Sigmoid colon (tissue), 7 donors: ENCODE data around the gene FRRS1L. TPM values are rescaled to one million over a fixed set of nuclear protein-coding genes. Genes with fewer than 3 reads are reported as not detected.

Source experiments
- DNase-seq: peaks from one replicate; pipeline ENCODE4 v3.0.0-alpha.2; 2019
- H3K27ac ChIP-seq, 4 donors: fragments of 200-600 bp; sonication (generic); one replicate each; pipeline ENCODE4 v1.5.1; 2016 to 2019; ENCODE audit warnings: mild to moderate bottlenecking in 1 of 4
- H3K27me3 ChIP-seq, 3 donors: fragments of 200-600 bp; sonication (generic); one replicate each; pipeline ENCODE4 v1.5.1; 2019; ENCODE audit warnings: mild to moderate bottlenecking in 1 of 3
- H3K36me3 ChIP-seq, 4 donors: fragments of 200-600 bp; sonication (generic); one replicate each; pipeline ENCODE4 v1.5.1; 2016 to 2019
- H3K4me1 ChIP-seq, 4 donors: fragments of 200-600 bp; sonication (generic); one replicate each; pipeline ENCODE4 v1.5.1; 2017 to 2019
- H3K4me3 ChIP-seq, 4 donors: fragments of 200-600 bp; sonication (generic); one replicate each; pipeline ENCODE4 v1.5.1; 2017 to 2019; ENCODE audit warnings: mild to moderate bottlenecking in 2 of 4, moderate library complexity in 1 of 4
- H3K9me3 ChIP-seq, 4 donors: fragments of 200-600 bp in 3 of 4; sonication (generic) in 3 of 4; one replicate each; pipeline versions ENCODE4 v1.5.1 to v1.6.1; 2013 to 2019
- EP300 ChIP-seq, 4 donors: sonication (generic); formaldehyde crosslinking; IDR thresholded peaks; one replicate each; pipeline ENCODE4 v1.6.1; 2017; ENCODE audit warnings: antibody characterized with exemption in 4 of 4
- POLR2A ChIP-seq, 2 donors: fragments of 450-650 bp; IDR thresholded peaks; one replicate each; pipeline ENCODE4 v1.6.1; 2016; ENCODE audit warnings: antibody characterized with exemption in 2 of 2, mild to moderate bottlenecking in 2 of 2, moderate library complexity in 2 of 2
- POLR2AphosphoS5 ChIP-seq, 4 donors: sonication (generic); formaldehyde crosslinking; IDR thresholded peaks; one replicate each; pipeline ENCODE4 v1.6.1; 2017; ENCODE audit warnings: antibody characterized with exemption in 4 of 4
- WGBS, 2 donors: extraction: QIAGEN DNeasy Blood & Tissue Kit; methylation state at CpG; one replicate each; pipeline ENCODE4 v1.1.7; 2013; 5-methylcytosine and 5-hydroxymethylcytosine counted together
- intact Hi-C: fragments of 100-400 bp; cut with DNase I; formaldehyde crosslinking; loops from one replicate; pipeline ENCODE4 v1.15.1; 2023
- polyA plus RNA-seq, 3 donors: library from polyadenylated mRNA; stranded (reverse); fragments of 200-250 nt; gene quantifications; one replicate each; pipeline ENCODE4 v1.2.3, GENCODE V29; 2013
- total RNA-seq, 4 donors: library from RNA; depleted of rRNA; stranded (reverse); fragments of >200 nt; gene quantifications; one replicate each; pipeline ENCODE4 v1.1.0, GENCODE V29; 2016
- TF ChIP-seq, protein P1 (sequence below), 4 experiments: fragments of 450-650 bp in 3 of 4; fragments of 200-600 bp in 1 of 4; IDR thresholded peaks; one replicate each; pipeline ENCODE4 v1.5.1; 2016 to 2019; ENCODE audit warnings: antibody characterized with exemption in 4 of 4, mild to moderate bottlenecking in 3 of 4, moderate library complexity in 2 of 4
- donor health status: healthy with polysubstance abuse.
- donor health status: Bipolar disorder and iron deficiency.
- donor health status: healthy.

The FRRS1L gene
- total and polyA plus RNA-seq, 7 donors = 0.23 to 4.5 (median 2.8) TPM; not detected in 1

DNA sequence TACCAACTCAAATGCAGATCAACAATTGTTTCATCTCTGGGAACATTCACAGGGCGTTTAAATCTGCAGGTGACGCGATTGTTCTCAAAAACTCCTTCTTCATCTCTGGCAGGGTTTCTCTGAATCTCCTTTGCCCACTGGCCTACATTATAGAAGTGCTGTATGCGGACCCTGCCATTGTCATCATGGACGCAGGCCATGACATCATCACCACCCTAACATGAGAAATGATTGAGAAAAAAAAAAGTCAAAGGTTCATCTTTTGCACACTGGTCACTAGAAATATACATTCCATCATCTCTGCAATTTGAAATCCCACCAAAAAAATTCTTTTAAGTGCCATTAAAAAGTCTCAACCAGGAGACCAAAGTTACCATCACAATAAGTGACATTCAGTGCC lies 25.7 kb downstream of the FRRS1L start:
- Histone ChIP-seq H3K36me3 (no peaks in the 10 kb centered on the region), H3K27me3 (no peaks in the 10 kb centered on the region), H3K9me3 (no peaks in the 10 kb centered on the region), H3K4me3 (no peak overlapping the region), H3K27ac (no peak overlapping the region), H3K4me1 (no peaks in the 10 kb centered on the region)
- no peak for TF ChIP-seq EP300 (IDR thresholded peaks at IDR 0.05)
- TF ChIP-seq POLR2A (IDR thresholded peaks at IDR 0.05) = no peak
- TF ChIP-seq, protein P1, sequence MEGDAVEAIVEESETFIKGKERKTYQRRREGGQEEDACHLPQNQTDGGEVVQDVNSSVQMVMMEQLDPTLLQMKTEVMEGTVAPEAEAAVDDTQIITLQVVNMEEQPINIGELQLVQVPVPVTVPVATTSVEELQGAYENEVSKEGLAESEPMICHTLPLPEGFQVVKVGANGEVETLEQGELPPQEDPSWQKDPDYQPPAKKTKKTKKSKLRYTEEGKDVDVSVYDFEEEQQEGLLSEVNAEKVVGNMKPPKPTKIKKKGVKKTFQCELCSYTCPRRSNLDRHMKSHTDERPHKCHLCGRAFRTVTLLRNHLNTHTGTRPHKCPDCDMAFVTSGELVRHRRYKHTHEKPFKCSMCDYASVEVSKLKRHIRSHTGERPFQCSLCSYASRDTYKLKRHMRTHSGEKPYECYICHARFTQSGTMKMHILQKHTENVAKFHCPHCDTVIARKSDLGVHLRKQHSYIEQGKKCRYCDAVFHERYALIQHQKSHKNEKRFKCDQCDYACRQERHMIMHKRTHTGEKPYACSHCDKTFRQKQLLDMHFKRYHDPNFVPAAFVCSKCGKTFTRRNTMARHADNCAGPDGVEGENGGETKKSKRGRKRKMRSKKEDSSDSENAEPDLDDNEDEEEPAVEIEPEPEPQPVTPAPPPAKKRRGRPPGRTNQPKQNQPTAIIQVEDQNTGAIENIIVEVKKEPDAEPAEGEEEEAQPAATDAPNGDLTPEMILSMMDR (IDR thresholded peaks at IDR 0.05) = no peak
- no peak for TF ChIP-seq POLR2AphosphoS5 (IDR thresholded peaks at IDR 0.05)
- intact Hi-C loops = no loop called here
- DNase-seq = no peak
- 95% methylated on average over 5 of the region's 5 CpGs for WGBS, 2 donors

DNA sequence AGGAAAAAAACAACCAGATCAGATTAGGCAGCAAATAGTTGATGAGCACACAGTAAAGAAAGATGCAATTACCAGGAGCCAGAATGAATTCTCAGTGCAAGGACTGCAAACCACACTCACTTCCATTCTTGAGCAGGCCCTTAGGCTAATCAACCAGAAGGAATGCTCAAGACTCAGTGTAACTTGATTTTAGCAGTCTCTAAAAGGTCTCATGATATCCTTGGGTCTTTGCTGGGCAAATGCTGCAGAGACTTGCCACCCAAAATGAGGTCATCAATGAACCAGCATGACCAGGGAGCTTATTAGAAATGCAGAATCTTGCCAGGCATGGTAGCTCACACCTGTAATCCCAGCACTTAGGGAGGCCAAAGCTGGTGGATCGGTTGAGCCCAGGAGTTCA lies 27.2 kb downstream of the FRRS1L start:
- Histone ChIP-seq H3K9me3 (no peaks in the 10 kb centered on the region), H3K27me3 (no peaks in the 10 kb centered on the region), H3K4me1 (no peaks in the 10 kb centered on the region), H3K36me3 (no peaks in the 10 kb centered on the region), H3K4me3 (no peak overlapping the region), H3K27ac (no peak overlapping the region)
- TF ChIP-seq, protein P1 (IDR thresholded peaks at IDR 0.05) = no peak
- TF ChIP-seq POLR2AphosphoS5 (IDR thresholded peaks at IDR 0.05) = no peak
- TF ChIP-seq EP300 (IDR thresholded peaks at IDR 0.05) = no peak
- no peak for TF ChIP-seq POLR2A (IDR thresholded peaks at IDR 0.05)
- intact Hi-C loops = no loop called here
- no peak for DNase-seq
- 55 to 99% methylated on average over 1 of the region's 1 CpG for WGBS, 2 donors

DNA sequence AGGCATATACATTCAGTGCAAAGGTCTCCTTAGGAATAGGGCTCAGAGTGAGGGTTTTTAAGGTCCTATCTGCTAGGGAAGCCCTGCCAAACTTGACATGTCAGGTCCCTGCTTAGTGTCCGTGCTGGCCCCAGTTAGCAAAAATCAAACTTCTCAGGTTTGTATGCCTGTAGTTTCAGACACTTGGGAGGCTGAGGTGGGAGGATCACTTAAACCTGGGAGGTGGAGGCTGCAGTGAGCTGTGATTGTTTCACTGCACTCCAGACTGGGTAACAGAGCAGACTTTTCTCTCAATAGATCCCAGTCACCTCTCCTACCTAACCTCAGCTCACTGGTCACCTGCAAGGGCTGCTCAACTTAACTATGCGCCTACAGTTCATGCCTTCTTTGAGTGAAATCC lies 28.6 kb downstream of the FRRS1L start:
- WGBS, 2 donors = 92 to 96% methylated on average over 2 of the region's 2 CpGs
- no peaks in the 10 kb centered on the region for H3K9me3 ChIP-seq
- no peaks in the 10 kb centered on the region for H3K4me1 ChIP-seq
- no peak for DNase-seq
- H3K36me3 ChIP-seq = no peaks in the 10 kb centered on the region
- no peak overlapping the region for H3K4me3 ChIP-seq
- no peak for TF ChIP-seq POLR2AphosphoS5 (IDR thresholded peaks at IDR 0.05)
- no peak for TF ChIP-seq EP300 (IDR thresholded peaks at IDR 0.05)
- TF ChIP-seq, protein P1 (IDR thresholded peaks at IDR 0.05) = no peak
- TF ChIP-seq POLR2A (IDR thresholded peaks at IDR 0.05) = no peak
- H3K27me3 ChIP-seq = no peaks in the 10 kb centered on the region
- intact Hi-C loops = no loop called here
- no peak overlapping the region for H3K27ac ChIP-seq

DNA sequence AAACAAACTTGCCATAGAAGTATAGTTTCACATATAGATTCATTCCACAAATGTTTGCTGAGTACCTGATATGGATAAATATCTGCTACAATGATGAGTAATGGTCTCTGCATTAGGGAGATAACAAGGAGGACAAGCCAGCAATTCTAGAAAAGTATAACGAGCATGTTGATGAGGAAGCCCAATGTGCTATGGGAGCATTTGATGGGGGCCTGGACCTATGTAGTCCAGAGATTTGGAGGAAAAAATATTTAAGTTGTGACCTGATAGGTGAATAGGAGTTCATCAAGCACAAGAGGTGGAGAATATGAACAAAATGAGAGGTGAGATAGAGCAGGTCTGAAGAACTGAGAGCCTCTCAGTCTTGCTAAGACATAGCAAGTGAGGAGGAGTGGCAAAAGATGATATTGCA lies 32.9 kb downstream of the FRRS1L start:
- Histone ChIP-seq H3K4me3 (no peak overlapping the region), H3K36me3 (no peaks in the 10 kb centered on the region), H3K27ac (no peak overlapping the region), H3K4me1 (no peaks in the 10 kb centered on the region), H3K27me3 (no peaks in the 10 kb centered on the region), H3K9me3 (no peaks in the 10 kb centered on the region)
- TF ChIP-seq EP300 (IDR thresholded peaks at IDR 0.05) = no peak
- TF ChIP-seq POLR2A (IDR thresholded peaks at IDR 0.05) = no peak
- no peak for TF ChIP-seq POLR2AphosphoS5 (IDR thresholded peaks at IDR 0.05)
- TF ChIP-seq, protein P1 (IDR thresholded peaks at IDR 0.05) = no peak
- intact Hi-C loops = no loop called here
- DNase-seq = no peak
- WGBS, 2 donors = 84 to 96% methylated on average over 1 of the region's 1 CpG

DNA sequence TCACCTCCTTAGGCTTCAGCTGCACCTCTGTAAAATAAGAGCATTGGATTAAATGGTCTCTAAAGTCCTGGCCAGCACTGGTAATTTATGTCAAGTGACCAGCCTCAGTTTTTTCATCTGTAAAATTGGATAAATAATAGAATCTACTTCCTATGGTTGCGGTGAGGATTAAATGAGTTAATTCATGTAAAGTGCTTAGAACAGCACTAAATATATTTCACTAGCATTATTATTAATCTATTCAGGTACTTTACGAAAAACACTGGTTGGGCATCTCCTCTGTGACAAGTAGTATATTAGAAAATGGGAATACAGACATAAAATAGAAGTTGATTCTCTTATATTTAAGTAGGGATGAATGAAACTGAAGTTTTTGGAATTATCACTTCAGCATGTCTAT lies 33.5 kb downstream of the FRRS1L start:
- Histone ChIP-seq H3K27me3 (no peaks in the 10 kb centered on the region), H3K9me3 (no peaks in the 10 kb centered on the region), H3K4me1 (no peaks in the 10 kb centered on the region), H3K27ac (no peak overlapping the region), H3K36me3 (no peaks in the 10 kb centered on the region), H3K4me3 (no peak overlapping the region)
- TF ChIP-seq, protein P1 (IDR thresholded peaks at IDR 0.05) = no peak
- TF ChIP-seq EP300 (IDR thresholded peaks at IDR 0.05) = no peak
- no peak for TF ChIP-seq POLR2A (IDR thresholded peaks at IDR 0.05)
- TF ChIP-seq POLR2AphosphoS5 (IDR thresholded peaks at IDR 0.05) = no peak
- no peak for DNase-seq
- 98 to 99% methylated on average over 2 of the region's 2 CpGs for WGBS, 2 donors
- intact Hi-C loops = no loop called here
